Esophagus muscularis mucosa (tissue), 4 donors: ENCODE data around the gene SLC25A42. TPM values are rescaled to one million over a fixed set of nuclear protein-coding genes. Genes with fewer than 3 reads are reported as not detected.

Source experiments
- DNase-seq: peaks from one replicate; pipeline ENCODE4 v3.0.0-alpha.2; 2017; ENCODE audit errors: extremely low spot score
- H3K27ac ChIP-seq, 4 donors: fragments of 200-600 bp; sonication (generic); replicated peaks in 1 of 4; 1 replicate in 3 of 4; 2 replicates in 1 of 4; pipeline ENCODE4 v1.5.1; 2016 to 2019; ENCODE audit warnings: mild to moderate bottlenecking in 1 of 4
- H3K27me3 ChIP-seq, 4 donors: fragments of 200-600 bp; sonication (generic); one replicate each; pipeline versions ENCODE4 v1.5.1 to v1.6.0; 2016 to 2019
- H3K36me3 ChIP-seq, 4 donors: fragments of 200-600 bp; sonication (generic); one replicate each; pipeline ENCODE4 v1.5.1; 2016 to 2019
- H3K4me1 ChIP-seq, 4 donors: fragments of 200-600 bp; sonication (generic); one replicate each; pipeline ENCODE4 v1.5.1; 2016 to 2019
- H3K4me3 ChIP-seq, 4 donors: fragments of 200-600 bp; sonication (generic); 1 replicate in 2 of 4; 2 replicates in 2 of 4; pipeline ENCODE4 v1.5.1; 2016 to 2019; ENCODE audit warnings: mild to moderate bottlenecking in 4 of 4, moderate library complexity in 1 of 4
- H3K9me3 ChIP-seq, 4 donors: fragments of 200-600 bp; sonication (generic); 1 replicate in 3 of 4; 2 replicates in 1 of 4; pipeline ENCODE4 v1.5.1; 2016 to 2019
- CTCF ChIP-seq, 3 experiments: fragments of 200-600 bp in 2 of 3; fragments of 450-650 bp in 1 of 3; sonication (generic) in 2 of 3; IDR thresholded peaks; one replicate each; pipeline ENCODE4 v1.5.1; 2017 to 2019; ENCODE audit warnings: antibody characterized with exemption in 3 of 3, mild to moderate bottlenecking in 2 of 3, moderate library complexity in 1 of 3
- EP300 ChIP-seq: sonication (generic); formaldehyde crosslinking; IDR thresholded peaks from one replicate; pipeline ENCODE4 v1.6.1; 2017; ENCODE audit warnings: antibody characterized with exemption
- POLR2A ChIP-seq: fragments of 450-650 bp; IDR thresholded peaks from one replicate; pipeline ENCODE4 v1.6.1; 2017; ENCODE audit warnings: antibody characterized with exemption, moderate library complexity, mild to moderate bottlenecking, low read depth
- POLR2AphosphoS5 ChIP-seq, 2 donors: sonication (generic); formaldehyde crosslinking; IDR thresholded peaks; one replicate each; pipeline ENCODE4 v1.6.1; 2017; ENCODE audit warnings: antibody characterized with exemption in 2 of 2
- WGBS: methylation state at CpG from one replicate; pipeline ENCODE4 v1.1.5; 2018; 5-methylcytosine and 5-hydroxymethylcytosine counted together
- intact Hi-C: fragments of 100-400 bp; cut with DNase I; formaldehyde crosslinking; loops from one replicate; pipeline ENCODE4 v1.15.1; 2023
- total RNA-seq, 4 donors: library from RNA; depleted of rRNA; stranded (reverse); fragments of >200 nt; gene quantifications; one replicate each; pipeline versions ENCODE4 v1.1.0 to v1.2.1, GENCODE V29; 2016

The SLC25A42 gene
- total RNA-seq, 4 donors from 2014 or later = 11.2 to 16.8 (median 13.8) TPM

GRCh38 chr19:19068659-19069654 is 5.2 kb downstream of the SLC25A42 start:
- Histone ChIP-seq H3K4me1 (peaks cover 32 to 46% (median 34%) of the 10 kb centered on the region in 4 donors), H3K36me3 (peaks cover 0 to 2% (median 0%) of the 10 kb centered on the region in 4 donors), H3K27ac (peak overlapping the region in 3 of 4 donors; percentile 13 to 50 (median 38)), H3K27me3 (no peaks in the 10 kb centered on the region), H3K9me3 (no peaks in the 10 kb centered on the region), H3K4me3 (no peak overlapping the region)
- no peak for DNase-seq
- TF ChIP-seq POLR2AphosphoS5 (IDR thresholded peaks at IDR 0.05) (no peak), EP300 (no peak), POLR2A (no peak), CTCF (IDR thresholded peaks at IDR 0.05) (no peak)
- intact Hi-C loops = no loop called here
- 67% methylated on average over 11 of the region's 11 CpGs for WGBS

GRCh38 chr19:19071897-19072296 is 8.1 kb downstream of the SLC25A42 start:
- H3K4me1 ChIP-seq = peaks cover 12 to 20% (median 16%) of the 10 kb centered on the region in 4 donors
- 98% methylated on average over 7 of the region's 8 CpGs for WGBS
- H3K27me3 ChIP-seq = no peaks in the 10 kb centered on the region
- no peaks in the 10 kb centered on the region for H3K9me3 ChIP-seq
- H3K27ac ChIP-seq = no peak overlapping the region
- peaks cover 0 to 18% (median 2%) of the 10 kb centered on the region in 4 donors for H3K36me3 ChIP-seq
- no peak for DNase-seq
- TF ChIP-seq CTCF (IDR thresholded peaks at IDR 0.05) (no peak), POLR2AphosphoS5 (IDR thresholded peaks at IDR 0.05) (no peak)
- H3K4me3 ChIP-seq = no peak overlapping the region
- intact Hi-C loops = no loop called here

- WGBS = 78% methylated on average over 13 of the region's 13 CpGs
- Histone ChIP-seq H3K4me3 (no peak overlapping the region), H3K4me1 (peaks cover 3 to 5% (median 3%) of the 10 kb centered on the region in 4 donors), H3K9me3 (no peaks in the 10 kb centered on the region), H3K27ac (no peak overlapping the region), H3K27me3 (no peaks in the 10 kb centered on the region), H3K36me3 (peaks cover 0 to 26% (median 7%) of the 10 kb centered on the region in 4 donors)
- TF ChIP-seq POLR2A (no peak), CTCF (IDR thresholded peaks at IDR 0.05) (no peak), EP300 (no peak), POLR2AphosphoS5 (IDR thresholded peaks at IDR 0.05) (no peak)
- DNase-seq = no peak
- intact Hi-C loops = no loop called here
Measured at GRCh38 chr19:19074196-19074882, 10.5 kb downstream of the SLC25A42 start.

GRCh38 chr19:19075126-19075525 is 11.3 kb downstream of the SLC25A42 start:
- Histone ChIP-seq H3K27ac (no peak overlapping the region), H3K27me3 (no peaks in the 10 kb centered on the region), H3K9me3 (no peaks in the 10 kb centered on the region), H3K4me1 (no peaks in the 10 kb centered on the region), H3K36me3 (peaks cover 0 to 33% (median 7%) of the 10 kb centered on the region in 4 donors), H3K4me3 (no peak overlapping the region)
- intact Hi-C loops = no loop called here
- no peak for DNase-seq
- TF ChIP-seq POLR2A (no peak), CTCF (IDR thresholded peaks at IDR 0.05) (no peak), EP300 (no peak), POLR2AphosphoS5 (IDR thresholded peaks at IDR 0.05) (no peak)
- WGBS = 96% methylated on average over 7 of the region's 8 CpGs
